Measurements from ENCODE around the gene TMSB10. TPM values are rescaled to one million over a fixed set of nuclear protein-coding genes. Genes with fewer than 3 reads are reported as not detected.

TMSB10 gene
- total RNA-seq, 1 experiment from 2014 or later: 869 TPM

- Mint-ChIP-seq H3K4me3 (no peak overlapping the region), H3K36me3 (no peaks in the 10 kb centered on the region), H3K27ac (peak overlapping the region; percentile 86; the same call in 1 of the 2 replicates), H3K4me1 (peaks cover 26% of the 10 kb centered on the region), H3K9me3 (no peaks in the 10 kb centered on the region), H3K27me3 (ENCODE audit: low read depth) (no peaks in the 10 kb centered on the region; the same call in 1 of the 2 replicates)
- ATAC-seq (peak; percentile 37), DNase-seq (ENCODE audit: low spot score) (no peak)
- POLR2A ChIA-PET: interaction anchor here (2.4 kb wide), 1 partner anchor 19 kb away, joined by 10 read pairs; no protein-coding TSS in a partner anchor
- CTCF ChIA-PET: interaction anchor here (1.0 to 4.9 kb wide), 4 partner anchors 10 to 150 kb away, joined by 3 to 39 read pairs (median 7); no protein-coding TSS in a partner anchor
- TF ChIP-seq ZNF121 (CRISPR knock-in tag; IDR thresholded peaks at IDR 0.05): no peak
- no peak for TF ChIP-seq E2F4 (CRISPR knock-in tag; IDR thresholded peaks at IDR 0.05; ENCODE audit: borderline replicate concordance, low read depth)
- no peak for TF ChIP-seq ARID4B (CRISPR knock-in tag; IDR thresholded peaks at IDR 0.05; ENCODE audit: borderline replicate concordance)
- no peak for TF ChIP-seq CBFB (CRISPR knock-in tag; IDR thresholded peaks at IDR 0.05; ENCODE audit: low read depth)
- TF ChIP-seq SOX15 (CRISPR knock-in tag; IDR thresholded peaks at IDR 0.05): no peak
- TF ChIP-seq FOXJ3 (CRISPR knock-in tag; IDR thresholded peaks at IDR 0.05; ENCODE audit: borderline replicate concordance): no peak
- TF ChIP-seq NFE2L1 (CRISPR knock-in tag; IDR thresholded peaks at IDR 0.05): no peak
These were observed 34.1 kb downstream of the TMSB10 start for GRCh38 chr2:84939426-84940087.

GRCh38 chr2:84940088-84940470 lies 34.6 kb downstream of the TMSB10 start:
- no peaks in the 10 kb centered on the region for H3K36me3 Mint-ChIP-seq
- ChIA-PET CTCF (interaction anchor here (0.6 to 4.9 kb wide), 5 partner anchors 9 to 149 kb away, joined by 3 to 39 read pairs (median 4); no protein-coding TSS in a partner anchor), POLR2A (interaction anchor here (2.4 kb wide), 1 partner anchor 18 kb away, joined by 10 read pairs; no protein-coding TSS in a partner anchor)
- H3K9me3 Mint-ChIP-seq: no peaks in the 10 kb centered on the region
- TF ChIP-seq GRHL2 (CRISPR knock-in tag; IDR thresholded peaks at IDR 0.05; ENCODE audit: insufficient replicate concordance, severe bottlenecking) (no peak), ZNF232 (CRISPR knock-in tag; IDR thresholded peaks at IDR 0.05) (no peak), ATF2 (CRISPR knock-in tag; IDR thresholded peaks at IDR 0.05; ENCODE audit: borderline replicate concordance, low read depth) (no peak), FOXJ3 (CRISPR knock-in tag; IDR thresholded peaks at IDR 0.05; ENCODE audit: borderline replicate concordance) (no peak), MAX (CRISPR knock-in tag; IDR thresholded peaks at IDR 0.05) (no peak)
- H3K27ac Mint-ChIP-seq: peak overlapping the region; percentile 86; the same call in 1 of the 2 replicates
- H3K4me1 Mint-ChIP-seq: peaks cover 26% of the 10 kb centered on the region
- ATAC-seq (peak; percentile 69), DNase-seq (ENCODE audit: low spot score) (no peak)
- no peaks in the 10 kb centered on the region; the same call in 1 of the 2 replicates for H3K27me3 Mint-ChIP-seq (ENCODE audit: low read depth)
- H3K4me3 Mint-ChIP-seq: no peak overlapping the region

- H3K27ac Mint-ChIP-seq: no peak overlapping the region; the same call in 1 of the 2 replicates
- DNase-seq (ENCODE audit: low spot score) (no peak), ATAC-seq (peak; percentile 13; the same call in 1 of the 2 replicates)
- no peak for TF ChIP-seq AR (CRISPR knock-in tag; IDR thresholded peaks at IDR 0.05)
- no peak for TF ChIP-seq ZNF121 (CRISPR knock-in tag; IDR thresholded peaks at IDR 0.05)
- TF ChIP-seq NR1H2 (CRISPR knock-in tag; IDR thresholded peaks at IDR 0.05): no peak
- no peak for TF ChIP-seq ARID4B (CRISPR knock-in tag; IDR thresholded peaks at IDR 0.05; ENCODE audit: borderline replicate concordance)
These were observed 35.5 kb downstream of the TMSB10 start for GRCh38 chr2:84940831-84941412.

More at GRCh38 chr2:84940831-84941412, 35.5 kb downstream of the TMSB10 start:
- Mint-ChIP-seq H3K27me3 (ENCODE audit: low read depth) (no peaks in the 10 kb centered on the region; the same call in 1 of the 2 replicates), H3K4me3 (no peak overlapping the region), H3K36me3 (no peaks in the 10 kb centered on the region), H3K9me3 (no peaks in the 10 kb centered on the region), H3K4me1 (peaks cover 26% of the 10 kb centered on the region)
- CTCF ChIA-PET: interaction anchor here (1.0 to 4.9 kb wide), 4 partner anchors 15 to 200 kb away, joined by 3 to 39 read pairs (median 7); no protein-coding TSS in a partner anchor
- POLR2A ChIA-PET: interaction anchor here (0.8 kb wide), 1 partner anchor 35 kb away, joined by 3 read pairs; no protein-coding TSS in a partner anchor
